ENCODE results near the gene SLC9A5. TPM values are rescaled to one million over a fixed set of nuclear protein-coding genes. Genes with fewer than 3 reads are reported as not detected.

SLC9A5 gene
- total and polyA plus RNA-seq, 3 donors from 2014 or later, result 4.8 to 15.7 (median 6.8) TPM

- Histone ChIP-seq H3K36me3 (ENCODE audit: low read depth, missing control alignments) (no peaks in the 10 kb centered on the region), H3K27ac (no peak overlapping the region), H3K4me3 (no peak overlapping the region), H3K4me1 (no peaks in the 10 kb centered on the region), H3K9me3 (no peaks in the 10 kb centered on the region), H3K27me3 (no peaks in the 10 kb centered on the region)
- DNase-seq, result no peak
- no peak for TF ChIP-seq POLR2A (IDR thresholded peaks at IDR 0.05)
- TF ChIP-seq CTCF (IDR thresholded peaks at IDR 0.05), result no peak
- 69 to 74% methylated on average over 5 of the region's 5 CpGs for WGBS, 2 donors
- intact Hi-C loops (cut with DNase I; ENCODE audit: low total_unique reads), result no loop called here
These were observed 63.1 kb downstream of the SLC9A5 start for GRCh38 chr16:67311607-67312488.

GRCh38 chr16:67312719-67313118 lies 63.9 kb downstream of the SLC9A5 start:
- Histone ChIP-seq H3K27me3 (no peaks in the 10 kb centered on the region), H3K27ac (no peak overlapping the region), H3K4me3 (no peak overlapping the region), H3K9me3 (no peaks in the 10 kb centered on the region), H3K4me1 (no peaks in the 10 kb centered on the region), H3K36me3 (ENCODE audit: low read depth, missing control alignments) (no peaks in the 10 kb centered on the region)
- no peak for DNase-seq
- TF ChIP-seq CTCF (IDR thresholded peaks at IDR 0.05) (no peak), POLR2A (IDR thresholded peaks at IDR 0.05) (no peak)
- intact Hi-C loops (cut with DNase I; ENCODE audit: low total_unique reads), result no loop called here

DNA sequence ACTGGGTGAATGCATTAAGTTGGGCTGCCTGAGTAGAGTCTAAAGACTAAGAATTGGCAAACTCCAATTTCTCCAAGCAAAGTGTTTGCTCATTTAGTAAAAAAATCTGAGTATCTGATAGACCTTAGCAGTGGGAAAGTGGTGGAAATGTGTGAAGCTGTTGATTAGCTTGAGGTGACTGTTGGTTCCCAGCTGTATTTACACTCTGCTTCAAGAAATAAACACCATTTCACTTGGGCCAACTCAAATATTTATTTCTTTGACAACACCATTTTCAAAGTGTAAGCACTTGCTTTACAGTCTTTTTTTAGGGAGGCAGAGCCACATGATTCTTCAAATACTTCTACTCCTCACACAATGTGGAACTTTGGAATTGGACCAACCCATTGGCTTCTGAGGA lies 69.1 kb downstream of the SLC9A5 start:
- Histone ChIP-seq H3K36me3 (ENCODE audit: low read depth, missing control alignments) (no peaks in the 10 kb centered on the region), H3K4me1 (no peaks in the 10 kb centered on the region), H3K27ac (no peak overlapping the region), H3K4me3 (no peak overlapping the region), H3K27me3 (no peaks in the 10 kb centered on the region), H3K9me3 (no peaks in the 10 kb centered on the region)
- no peak for DNase-seq
- TF ChIP-seq POLR2A (IDR thresholded peaks at IDR 0.05) (no peak), CTCF (IDR thresholded peaks at IDR 0.05) (no peak)
- intact Hi-C loops (cut with DNase I; ENCODE audit: low total_unique reads), result no loop called here

MicroRNAs encoded within 50 kb of the gene (microRNA counts, 767-probe panel; counts per million panel counts)
- 0 to 152 counts per million in 2 donors for microRNA hsa-miR-328

Small RNA genes lying within 50 kb of the gene (microRNA-seq; reads per million reads assigned to microRNA genes)
- 432 to 447 reads per million in 2 donors for gene MIR328 (ENCODE audit: borderline number of aligned reads in 2 of 2, borderline replicate concordance in 1 of 2)

Small RNA genes lying within 50 kb of the gene (small RNA-seq; reads per million reads assigned to genes)
- 2.5 to 7.3 reads per million in 2 donors for gene MIR328

Other genes with a start within 250 kb of the SLC9A5 start
- 10 to 100 TPM; 23.3 to 34.9 TPM for gene CBFB, start 219.8 kb upstream of the SLC9A5 start, total RNA-seq
- gene CBFB, start 219.8 kb upstream of the SLC9A5 start, polyA plus RNA-seq (ENCODE audit: insufficient read depth, low read depth, low replicate concordance), result 15.3 TPM
- gene PHAF1, start 139.0 kb upstream of the SLC9A5 start, total RNA-seq, result 10 to 100 TPM; 32.6 to 41.6 TPM
- gene PHAF1, start 139.0 kb upstream of the SLC9A5 start, polyA plus RNA-seq (ENCODE audit: insufficient read depth, low read depth, low replicate concordance), result 31.2 TPM
- gene B3GNT9, start 98.0 kb upstream of the SLC9A5 start, total RNA-seq, result 10 to 100 TPM; 18.6 to 24.6 TPM
- gene B3GNT9, start 98.0 kb upstream of the SLC9A5 start, polyA plus RNA-seq (ENCODE audit: insufficient read depth, low read depth, low replicate concordance), result 18.0 TPM
- 10 to 100 TPM; 15.9 to 23.9 TPM for gene TRADD, start 89.1 kb upstream of the SLC9A5 start, total RNA-seq
- 7.4 TPM for gene TRADD, start 89.1 kb upstream of the SLC9A5 start, polyA plus RNA-seq (ENCODE audit: insufficient read depth, low read depth, low replicate concordance)
- 10 to 100 TPM; 20.6 to 26.9 TPM for gene FBXL8, start 89.0 kb upstream of the SLC9A5 start, total RNA-seq
- gene FBXL8, start 89.0 kb upstream of the SLC9A5 start, polyA plus RNA-seq (ENCODE audit: insufficient read depth, low read depth, low replicate concordance), result 3.7 TPM
- gene HSF4, start 84.2 kb upstream of the SLC9A5 start, total RNA-seq, result 10 to 100 TPM; 63.4 to 78.3 TPM
- gene HSF4, start 84.2 kb upstream of the SLC9A5 start, polyA plus RNA-seq (ENCODE audit: insufficient read depth, low read depth, low replicate concordance), result 20.2 TPM
- gene NOL3, start 78.4 kb upstream of the SLC9A5 start, total RNA-seq, result 10 to 100 TPM; 16.2 to 34.9 TPM
- 11.8 TPM for gene NOL3, start 78.4 kb upstream of the SLC9A5 start, polyA plus RNA-seq (ENCODE audit: insufficient read depth, low read depth, low replicate concordance)
- 10 to 100 TPM; 65.1 to 89.4 TPM for gene MATCAP1, start 65.0 kb upstream of the SLC9A5 start, total RNA-seq
- 44.6 TPM for gene MATCAP1, start 65.0 kb upstream of the SLC9A5 start, polyA plus RNA-seq (ENCODE audit: insufficient read depth, low read depth, low replicate concordance)
- gene EXOC3L1, start 58.8 kb upstream of the SLC9A5 start, total RNA-seq, result 1 to 10 TPM; 5.1 to 9.0 TPM
- gene EXOC3L1, start 58.8 kb upstream of the SLC9A5 start, polyA plus RNA-seq (ENCODE audit: insufficient read depth, low read depth, low replicate concordance), result 2.6 TPM
- 100 to 1,000 TPM; 110 to 126 TPM for gene E2F4, start 56.8 kb upstream of the SLC9A5 start, total RNA-seq
- 72.5 TPM for gene E2F4, start 56.8 kb upstream of the SLC9A5 start, polyA plus RNA-seq (ENCODE audit: insufficient read depth, low read depth, low replicate concordance)
- 10 to 100 TPM in 1 of 2 donors, 1 to 10 TPM in 1; 9.3 to 10.5 TPM for gene ELMO3, start 49.8 kb upstream of the SLC9A5 start, total RNA-seq
- gene ELMO3, start 49.8 kb upstream of the SLC9A5 start, polyA plus RNA-seq (ENCODE audit: insufficient read depth, low read depth, low replicate concordance), result 22.2 TPM
- gene TMEM208, start 21.8 kb upstream of the SLC9A5 start, total RNA-seq, result 10 to 100 TPM; 57.4 to 66.8 TPM
- gene TMEM208, start 21.8 kb upstream of the SLC9A5 start, polyA plus RNA-seq (ENCODE audit: insufficient read depth, low read depth, low replicate concordance), result 55.6 TPM
- 10 to 100 TPM; 28.8 to 40.0 TPM for gene FHOD1, start 1.5 kb upstream of the SLC9A5 start, total RNA-seq
- 17.0 TPM for gene FHOD1, start 1.5 kb upstream of the SLC9A5 start, polyA plus RNA-seq (ENCODE audit: insufficient read depth, low read depth, low replicate concordance)
- gene PLEKHG4, start 30.6 kb downstream of the SLC9A5 start, total RNA-seq, result 100 to 1,000 TPM in 1 of 2 donors, 10 to 100 TPM in 1; 86.5 to 137 TPM
- 102 TPM for gene PLEKHG4, start 30.6 kb downstream of the SLC9A5 start, polyA plus RNA-seq (ENCODE audit: insufficient read depth, low read depth, low replicate concordance)
- 100 to 1,000 TPM in 1 of 2 donors, 10 to 100 TPM in 1; 59.2 to 102 TPM for gene KCTD19, start 77.8 kb downstream of the SLC9A5 start, total RNA-seq
- 144 TPM for gene KCTD19, start 77.8 kb downstream of the SLC9A5 start, polyA plus RNA-seq (ENCODE audit: insufficient read depth, low read depth, low replicate concordance)
- gene LRRC36, start 77.8 kb downstream of the SLC9A5 start, total RNA-seq, result 10 to 100 TPM; 28.3 to 40.9 TPM
- 94.5 TPM for gene LRRC36, start 77.8 kb downstream of the SLC9A5 start, polyA plus RNA-seq (ENCODE audit: insufficient read depth, low read depth, low replicate concordance)
- gene TPPP3, start 144.5 kb downstream of the SLC9A5 start, total RNA-seq, result 10 to 100 TPM in 1 of 2 donors, 1 to 10 TPM in 1; 9.5 to 17.5 TPM
- gene TPPP3, start 144.5 kb downstream of the SLC9A5 start, polyA plus RNA-seq (ENCODE audit: insufficient read depth, low read depth, low replicate concordance), result 67.6 TPM
- 10 to 100 TPM; 62.0 to 62.7 TPM for gene ZDHHC1, start 167.5 kb downstream of the SLC9A5 start, total RNA-seq
- gene ZDHHC1, start 167.5 kb downstream of the SLC9A5 start, polyA plus RNA-seq (ENCODE audit: insufficient read depth, low read depth, low replicate concordance), result 26.7 TPM
- gene HSD11B2, start 182.1 kb downstream of the SLC9A5 start, total RNA-seq, result 1 to 10 TPM; 4.9 to 7.7 TPM
- gene HSD11B2, start 182.1 kb downstream of the SLC9A5 start, polyA plus RNA-seq (ENCODE audit: insufficient read depth, low read depth, low replicate concordance), result 11.5 TPM
- 100 to 1,000 TPM in 1 of 2 donors, 10 to 100 TPM in 1; 95.0 to 135 TPM for gene ATP6V0D1, start 232.2 kb downstream of the SLC9A5 start, total RNA-seq
- 165 TPM for gene ATP6V0D1, start 232.2 kb downstream of the SLC9A5 start, polyA plus RNA-seq (ENCODE audit: insufficient read depth, low read depth, low replicate concordance)
- gene AGRP, start 234.6 kb downstream of the SLC9A5 start, total RNA-seq, result 1 to 10 TPM; 1.2 to 1.7 TPM
- not detected for gene AGRP, start 234.6 kb downstream of the SLC9A5 start, polyA plus RNA-seq (ENCODE audit: insufficient read depth, low read depth, low replicate concordance)

Measured in testis (tissue), 3 donors.